ENCODE results near the gene PTPRU. TPM values are rescaled to one million over a fixed set of nuclear protein-coding genes. Genes with fewer than 3 reads are reported as not detected.

The PTPRU gene
- polyA plus RNA-seq, 1 of the 3 experiments (the other 2 are of a cell fraction), result 3.5 TPM

DNA sequence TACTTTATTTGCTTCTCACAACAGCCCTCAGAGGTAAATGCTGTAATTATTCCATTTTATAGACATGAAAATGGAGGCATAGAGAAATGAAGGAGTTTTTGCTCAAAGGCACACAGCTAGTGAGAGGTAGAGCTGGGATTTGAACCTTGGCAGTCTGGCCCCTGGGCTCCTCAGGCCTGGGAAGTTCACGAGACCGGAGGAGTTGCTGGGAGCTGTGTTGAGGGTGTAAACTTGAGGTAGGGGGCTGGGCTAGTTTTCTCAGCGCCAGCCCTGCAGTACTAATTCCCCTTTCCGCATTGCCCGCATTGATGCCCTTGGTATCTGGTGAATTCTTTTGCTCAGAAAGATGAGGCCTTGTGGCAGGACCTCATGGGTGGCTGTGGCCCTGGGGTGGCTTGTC, 73.3 kb downstream of the PTPRU start:
- H3K9me3 ChIP-seq, result no peaks in the 10 kb centered on the region
- no peaks in the 10 kb centered on the region for H3K9me2 ChIP-seq
- TF ChIP-seq, protein P1, sequence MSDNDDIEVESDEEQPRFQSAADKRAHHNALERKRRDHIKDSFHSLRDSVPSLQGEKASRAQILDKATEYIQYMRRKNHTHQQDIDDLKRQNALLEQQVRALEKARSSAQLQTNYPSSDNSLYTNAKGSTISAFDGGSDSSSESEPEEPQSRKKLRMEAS (IDR thresholded peaks at IDR 0.05; ENCODE audit: low read depth), result no peak
- no peak for TF ChIP-seq POLR2AphosphoS5 (IDR thresholded peaks at IDR 0.05; ENCODE audit: low read depth, low read length)
- no peak for TF ChIP-seq JUND (IDR thresholded peaks at IDR 0.05)
- TF ChIP-seq, protein P2, sequence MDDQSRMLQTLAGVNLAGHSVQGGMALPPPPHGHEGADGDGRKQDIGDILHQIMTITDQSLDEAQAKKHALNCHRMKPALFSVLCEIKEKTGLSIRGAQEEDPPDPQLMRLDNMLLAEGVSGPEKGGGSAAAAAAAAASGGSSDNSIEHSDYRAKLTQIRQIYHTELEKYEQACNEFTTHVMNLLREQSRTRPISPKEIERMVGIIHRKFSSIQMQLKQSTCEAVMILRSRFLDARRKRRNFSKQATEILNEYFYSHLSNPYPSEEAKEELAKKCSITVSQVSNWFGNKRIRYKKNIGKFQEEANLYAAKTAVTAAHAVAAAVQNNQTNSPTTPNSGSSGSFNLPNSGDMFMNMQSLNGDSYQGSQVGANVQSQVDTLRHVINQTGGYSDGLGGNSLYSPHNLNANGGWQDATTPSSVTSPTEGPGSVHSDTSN (IDR thresholded peaks at IDR 0.05), result no peak
- TF ChIP-seq SIN3A (IDR thresholded peaks at IDR 0.05; ENCODE audit: borderline replicate concordance, low read depth, low read length), result no peak
- no peak for TF ChIP-seq MXI1 (IDR thresholded peaks at IDR 0.05; ENCODE audit: low read depth, low read length)
- TF ChIP-seq EZH2phosphoT487 (IDR thresholded peaks at IDR 0.05; ENCODE audit: borderline replicate concordance, low read depth), result no peak
- TF ChIP-seq, protein P3, sequence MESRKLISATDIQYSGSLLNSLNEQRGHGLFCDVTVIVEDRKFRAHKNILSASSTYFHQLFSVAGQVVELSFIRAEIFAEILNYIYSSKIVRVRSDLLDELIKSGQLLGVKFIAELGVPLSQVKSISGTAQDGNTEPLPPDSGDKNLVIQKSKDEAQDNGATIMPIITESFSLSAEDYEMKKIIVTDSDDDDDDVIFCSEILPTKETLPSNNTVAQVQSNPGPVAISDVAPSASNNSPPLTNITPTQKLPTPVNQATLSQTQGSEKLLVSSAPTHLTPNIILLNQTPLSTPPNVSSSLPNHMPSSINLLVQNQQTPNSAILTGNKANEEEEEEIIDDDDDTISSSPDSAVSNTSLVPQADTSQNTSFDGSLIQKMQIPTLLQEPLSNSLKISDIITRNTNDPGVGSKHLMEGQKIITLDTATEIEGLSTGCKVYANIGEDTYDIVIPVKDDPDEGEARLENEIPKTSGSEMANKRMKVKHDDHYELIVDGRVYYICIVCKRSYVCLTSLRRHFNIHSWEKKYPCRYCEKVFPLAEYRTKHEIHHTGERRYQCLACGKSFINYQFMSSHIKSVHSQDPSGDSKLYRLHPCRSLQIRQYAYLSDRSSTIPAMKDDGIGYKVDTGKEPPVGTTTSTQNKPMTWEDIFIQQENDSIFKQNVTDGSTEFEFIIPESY (IDR thresholded peaks at IDR 0.05; ENCODE audit: borderline replicate concordance, low read depth), result no peak
- TF ChIP-seq MEF2A (IDR thresholded peaks at IDR 0.05; ENCODE audit: borderline replicate concordance, low read depth), result no peak
- TF ChIP-seq NRF1 (IDR thresholded peaks at IDR 0.05; ENCODE audit: low read depth, low read length), result no peak
- TF ChIP-seq FOSL2 (IDR thresholded peaks at IDR 0.05; ENCODE audit: borderline replicate concordance, low read depth), result no peak
- TF ChIP-seq, protein P4, sequence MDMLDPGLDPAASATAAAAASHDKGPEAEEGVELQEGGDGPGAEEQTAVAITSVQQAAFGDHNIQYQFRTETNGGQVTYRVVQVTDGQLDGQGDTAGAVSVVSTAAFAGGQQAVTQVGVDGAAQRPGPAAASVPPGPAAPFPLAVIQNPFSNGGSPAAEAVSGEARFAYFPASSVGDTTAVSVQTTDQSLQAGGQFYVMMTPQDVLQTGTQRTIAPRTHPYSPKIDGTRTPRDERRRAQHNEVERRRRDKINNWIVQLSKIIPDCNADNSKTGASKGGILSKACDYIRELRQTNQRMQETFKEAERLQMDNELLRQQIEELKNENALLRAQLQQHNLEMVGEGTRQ (IDR thresholded peaks at IDR 0.05; ENCODE audit: borderline replicate concordance, low read depth, low read length), result no peak
- no peak for TF ChIP-seq RAD21 (IDR thresholded peaks at IDR 0.05; ENCODE audit: low read length)
- TF ChIP-seq FOXJ3 (CRISPR knock-in tag; IDR thresholded peaks at IDR 0.05), result no peak
- TF ChIP-seq RCOR1 (IDR thresholded peaks at IDR 0.05; ENCODE audit: low read length), result no peak
- TF ChIP-seq TEAD4 (IDR thresholded peaks at IDR 0.05; ENCODE audit: borderline replicate concordance, insufficient read depth), result no peak
- TF ChIP-seq, protein P5, sequence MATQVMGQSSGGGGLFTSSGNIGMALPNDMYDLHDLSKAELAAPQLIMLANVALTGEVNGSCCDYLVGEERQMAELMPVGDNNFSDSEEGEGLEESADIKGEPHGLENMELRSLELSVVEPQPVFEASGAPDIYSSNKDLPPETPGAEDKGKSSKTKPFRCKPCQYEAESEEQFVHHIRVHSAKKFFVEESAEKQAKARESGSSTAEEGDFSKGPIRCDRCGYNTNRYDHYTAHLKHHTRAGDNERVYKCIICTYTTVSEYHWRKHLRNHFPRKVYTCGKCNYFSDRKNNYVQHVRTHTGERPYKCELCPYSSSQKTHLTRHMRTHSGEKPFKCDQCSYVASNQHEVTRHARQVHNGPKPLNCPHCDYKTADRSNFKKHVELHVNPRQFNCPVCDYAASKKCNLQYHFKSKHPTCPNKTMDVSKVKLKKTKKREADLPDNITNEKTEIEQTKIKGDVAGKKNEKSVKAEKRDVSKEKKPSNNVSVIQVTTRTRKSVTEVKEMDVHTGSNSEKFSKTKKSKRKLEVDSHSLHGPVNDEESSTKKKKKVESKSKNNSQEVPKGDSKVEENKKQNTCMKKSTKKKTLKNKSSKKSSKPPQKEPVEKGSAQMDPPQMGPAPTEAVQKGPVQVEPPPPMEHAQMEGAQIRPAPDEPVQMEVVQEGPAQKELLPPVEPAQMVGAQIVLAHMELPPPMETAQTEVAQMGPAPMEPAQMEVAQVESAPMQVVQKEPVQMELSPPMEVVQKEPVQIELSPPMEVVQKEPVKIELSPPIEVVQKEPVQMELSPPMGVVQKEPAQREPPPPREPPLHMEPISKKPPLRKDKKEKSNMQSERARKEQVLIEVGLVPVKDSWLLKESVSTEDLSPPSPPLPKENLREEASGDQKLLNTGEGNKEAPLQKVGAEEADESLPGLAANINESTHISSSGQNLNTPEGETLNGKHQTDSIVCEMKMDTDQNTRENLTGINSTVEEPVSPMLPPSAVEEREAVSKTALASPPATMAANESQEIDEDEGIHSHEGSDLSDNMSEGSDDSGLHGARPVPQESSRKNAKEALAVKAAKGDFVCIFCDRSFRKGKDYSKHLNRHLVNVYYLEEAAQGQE (IDR thresholded peaks at IDR 0.05; ENCODE audit: low read depth, low read length), result no peak
- TF ChIP-seq ELF1 (IDR thresholded peaks at IDR 0.05), result no peak
- no peak for TF ChIP-seq GABPA (IDR thresholded peaks at IDR 0.05; ENCODE audit: low read depth)
- H3K4me3 ChIP-seq (ENCODE audit: low read depth in 2 of 2, low read length in 1 of 2), result no peak overlapping the region
- no peak overlapping the region for H2AFZ ChIP-seq (ENCODE audit: low read depth)
- no peak overlapping the region for H3K27ac ChIP-seq (ENCODE audit: low read depth in 2 of 2, low read length in 1 of 2)
- H3K79me2 ChIP-seq (ENCODE audit: insufficient read depth), result no peaks in the 10 kb centered on the region
- no peak overlapping the region for H3K4me2 ChIP-seq
- H4K20me1 ChIP-seq (ENCODE audit: insufficient read depth), result no peaks in the 10 kb centered on the region
- ChIA-PET CTCF (interaction anchor here (0.9 to 1.4 kb wide), 3 partner anchors 9 to 73 kb away, joined by 3 read pairs; partner anchors contain the start of gene PTPRU), POLR2A (no interaction called here)
- 88% methylated on average over 5 of the region's 5 CpGs for WGBS (ENCODE audit: low lambda C conversion rate)
- no peak overlapping the region for H3K9ac ChIP-seq
- no peaks in the 10 kb centered on the region for H3K36me3 ChIP-seq (replicated peaks in 1 of 2; ENCODE audit: control insufficient read depth in 1 of 2, insufficient read depth in 2 of 2, low read length in 1 of 2)
- no peak for DNase-seq
- no peaks in the 10 kb centered on the region for H3K27me3 ChIP-seq (ENCODE audit: insufficient read depth)
- H3F3A ChIP-seq (replicated peaks; ENCODE audit: insufficient read depth), result no peaks in the 10 kb centered on the region
- H3K4me1 ChIP-seq (ENCODE audit: control insufficient read depth in 1 of 2, insufficient read depth in 2 of 2, low read depth in 1 of 2, low read length in 1 of 2), result no peaks in the 10 kb centered on the region; a peak in 1 of 4 replicates

All from SK-N-SH (cell line).